Endothelial cell of umbilical vein (primary cell): ENCODE measurements around the gene TNRC6C. TPM values are rescaled to one million over a fixed set of nuclear protein-coding genes. Genes with fewer than 3 reads are reported as not detected.

Source experiments
- BruUV-seq: library from RNA; stranded (reverse); fragments of 400-500 nt; replicated peaks from 2 replicates; lab custom pipeline; 2021; lab: Mats Ljungman, UMichigan
- CTCF ChIA-PET: fragments of 300-600, 350-600 bp; sonication (Branson Sonifier 250); formaldehyde crosslinking; loops from one replicate; lab custom pipeline; 2021; ENCODE audit warnings: antibody characterized with exemption, inconsistent platforms; lab: Charles Lee
- POLR2A ChIA-PET: fragments of 300-600, 350-600 bp; sonication (Branson Sonifier 250); formaldehyde crosslinking; loops from one replicate; lab custom pipeline; 2021; ENCODE audit warnings: antibody characterized with exemption, inconsistent platforms; lab: Charles Lee
- DNase-seq: peaks from one replicate; pipeline ENCODE4 v3.0.0-alpha.2; 2011; ENCODE audit warnings: low read depth, low spot score
- FAIRE-seq: peaks from 2 replicates; lab custom pipeline; 2011; peaks lifted over from hg19 to GRCh38; lab: Jason Lieb, UNC
- H2AFZ ChIP-seq: 2 replicates; pipeline ENCODE4 v1.6.0; 2012; ENCODE audit warnings: low read depth, low read length, control low read depth, inconsistent platforms
- H3K27ac ChIP-seq: 2 replicates; pipeline ENCODE4 v1.5.1; 2011; ENCODE audit warnings: low read depth, mild to moderate bottlenecking, control low read depth, low read length, moderate library complexity; ENCODE audit not compliant: insufficient read depth
- H3K27me3 ChIP-seq, 2 experiments: 2 replicates each; pipeline versions ENCODE4 v1.6.0 to v1.6.1; 2011; ENCODE audit warnings: low read length in 2 of 2, mixed read lengths in 1 of 2; ENCODE audit not compliant: control insufficient read depth in 2 of 2, insufficient read depth in 2 of 2
- H3K36me3 ChIP-seq, 2 experiments: 2 replicates in 1 of 2; 3 replicates in 1 of 2; pipeline ENCODE4 v1.5.1; 2011; ENCODE audit warnings: low read length in 2 of 2, mild to moderate bottlenecking in 1 of 2, moderate library complexity in 1 of 2; ENCODE audit not compliant: control insufficient read depth in 2 of 2, insufficient read depth in 2 of 2; ENCODE audit errors: extremely low read depth in 1 of 2
- H3K4me1 ChIP-seq: 3 replicates; pipeline ENCODE4 v1.5.1; 2011; ENCODE audit warnings: mild to moderate bottlenecking, low read length; ENCODE audit not compliant: control insufficient read depth, insufficient read depth; ENCODE audit errors: extremely low read depth
- H3K4me2 ChIP-seq: 2 replicates; pipeline ENCODE4 v1.6.1; 2011; ENCODE audit warnings: low read length, control low read depth, mixed read lengths; ENCODE audit not compliant: insufficient read depth
- H3K4me3 ChIP-seq, 3 experiments: fragments of 200-600 bp in 1 of 3; sonication (generic), shearing (Covaris generic) in 1 of 3; replicated peaks in 1 of 3; 2 replicates each; pipeline ENCODE4 v1.5.1; 2011 to 2016; ENCODE audit warnings: control low read depth in 3 of 3, low read length in 3 of 3, mild to moderate bottlenecking in 2 of 3, inconsistent platforms in 1 of 3, low read depth in 1 of 3, moderate library complexity in 1 of 3; ENCODE audit not compliant: insufficient read depth in 1 of 3
- H3K79me2 ChIP-seq: 2 replicates; pipeline ENCODE4 v1.6.0; 2012; ENCODE audit warnings: low read length, inconsistent platforms; ENCODE audit not compliant: control insufficient read depth, insufficient read depth
- H3K9ac ChIP-seq: replicated peaks from 2 replicates; pipeline ENCODE3; 2011; ENCODE audit warnings: low read length, control low read depth; ENCODE audit not compliant: insufficient read depth; ENCODE audit errors: extremely low read depth
- H3K9me1 ChIP-seq: replicated peaks from 3 replicates; pipeline ENCODE4 v1.6.0; 2011; ENCODE audit warnings: mild to moderate bottlenecking, low read length; ENCODE audit not compliant: control insufficient read depth, insufficient read depth; ENCODE audit errors: extremely low read depth
- H3K9me3 ChIP-seq: replicated peaks from 2 replicates; pipeline ENCODE4 v1.5.1; 2012; ENCODE audit warnings: low read length, inconsistent platforms; ENCODE audit not compliant: control insufficient read depth, insufficient read depth
- H4K20me1 ChIP-seq: replicated peaks from 2 replicates; pipeline ENCODE3; 2011; ENCODE audit warnings: mild to moderate bottlenecking, low read length; ENCODE audit not compliant: control insufficient read depth, insufficient read depth; ENCODE audit errors: extremely low read depth
- EZH2 ChIP-seq: IDR thresholded peaks from 2 replicates; pipeline ENCODE4 v1.6.1; 2012; ENCODE audit warnings: borderline replicate concordance, low read depth, mild to moderate bottlenecking, moderate library complexity, low read length, inconsistent platforms; ENCODE audit not compliant: severe bottlenecking
- FOS ChIP-seq: IDR thresholded peaks from 2 replicates; pipeline ENCODE4 v1.6.1; 2011; ENCODE audit warnings: mild to moderate bottlenecking, low read length, moderate library complexity, borderline replicate concordance; ENCODE audit not compliant: insufficient read depth
- GATA2 ChIP-seq: IDR thresholded peaks from 2 replicates; pipeline ENCODE4 v1.7.0; 2011; ENCODE audit warnings: low read depth, mild to moderate bottlenecking, moderate library complexity, mixed read lengths, low read length; ENCODE audit not compliant: insufficient read length, insufficient read depth
- JUN ChIP-seq: IDR thresholded peaks from 2 replicates; pipeline ENCODE4 v1.6.1; 2011; ENCODE audit warnings: borderline replicate concordance, low read depth; ENCODE audit not compliant: insufficient read length, insufficient read depth
- MYC ChIP-seq: IDR thresholded peaks from one replicate; pipeline ENCODE4 v1.6.1; 2011; ENCODE audit warnings: mild to moderate bottlenecking, low read depth, low read length
- POLR2A ChIP-seq: IDR thresholded peaks from 2 replicates; pipeline ENCODE4 v1.6.1; 2012; ENCODE audit warnings: low read depth, mild to moderate bottlenecking, control low read depth, low read length
- POLR2AphosphoS5 ChIP-seq: IDR thresholded peaks from 2 replicates; pipeline ENCODE4 v1.6.1; 2012; ENCODE audit warnings: low read depth, mild to moderate bottlenecking, control low read depth, low read length, moderate library complexity; ENCODE audit not compliant: insufficient read depth
- dilution Hi-C: fragments of 300-500 bp; cut with MboI; formaldehyde crosslinking; loops from one replicate; pipeline ENCODE4 v1.15.0; 2019; ENCODE audit warnings: low sequenced_read_pairs; ENCODE audit not compliant: extremely low pct_ligation_motif_present
- intact Hi-C: fragments of 100-400 bp; cut with micrococcal nuclease; formaldehyde crosslinking; loops from one replicate; pipeline ENCODE4 v1.10.0; 2022
- polyA plus RNA-seq, 4 experiments: library from polyadenylated mRNA; depleted of rRNA in 3 of 4; stranded (reverse) in 3 of 4; unstranded in 1 of 4; fragments of >200 nt; gene quantifications; 2 replicates each; pipeline versions ENCODE4 v1.2.1 to v1.2.3, GENCODE V29; 2011 to 2012; ENCODE audit warnings: missing spikeins in 1 of 4
- total RNA-seq: library from RNA; stranded (reverse); gene quantifications from 2 replicates; pipeline ENCODE4 v1.2.3, GENCODE V29; 2021
- TF ChIP-seq, protein P1 (sequence below), 2 donors: IDR thresholded peaks; 1 replicate in 1 of 2; 2 replicates in 1 of 2; pipeline ENCODE4 v1.5.1; 2011; ENCODE audit warnings: low read length in 2 of 2, mild to moderate bottlenecking in 2 of 2, moderate library complexity in 2 of 2, control low read depth in 1 of 2, inconsistent platforms in 1 of 2, low read depth in 1 of 2; ENCODE audit not compliant: insufficient read depth in 1 of 2; ENCODE audit errors: extremely low read depth in 1 of 2
- TF ChIP-seq, protein P2 (sequence below): IDR thresholded peaks from 2 replicates; pipeline ENCODE4 v1.6.1; 2011; ENCODE audit not compliant: insufficient read depth, insufficient read length

The TNRC6C gene
- total and polyA plus RNA-seq, 2 donors (not counting 3 experiments of a cell fraction or from before 2014, with no cell fraction given), result 2.1 to 17.5 TPM

DNA sequence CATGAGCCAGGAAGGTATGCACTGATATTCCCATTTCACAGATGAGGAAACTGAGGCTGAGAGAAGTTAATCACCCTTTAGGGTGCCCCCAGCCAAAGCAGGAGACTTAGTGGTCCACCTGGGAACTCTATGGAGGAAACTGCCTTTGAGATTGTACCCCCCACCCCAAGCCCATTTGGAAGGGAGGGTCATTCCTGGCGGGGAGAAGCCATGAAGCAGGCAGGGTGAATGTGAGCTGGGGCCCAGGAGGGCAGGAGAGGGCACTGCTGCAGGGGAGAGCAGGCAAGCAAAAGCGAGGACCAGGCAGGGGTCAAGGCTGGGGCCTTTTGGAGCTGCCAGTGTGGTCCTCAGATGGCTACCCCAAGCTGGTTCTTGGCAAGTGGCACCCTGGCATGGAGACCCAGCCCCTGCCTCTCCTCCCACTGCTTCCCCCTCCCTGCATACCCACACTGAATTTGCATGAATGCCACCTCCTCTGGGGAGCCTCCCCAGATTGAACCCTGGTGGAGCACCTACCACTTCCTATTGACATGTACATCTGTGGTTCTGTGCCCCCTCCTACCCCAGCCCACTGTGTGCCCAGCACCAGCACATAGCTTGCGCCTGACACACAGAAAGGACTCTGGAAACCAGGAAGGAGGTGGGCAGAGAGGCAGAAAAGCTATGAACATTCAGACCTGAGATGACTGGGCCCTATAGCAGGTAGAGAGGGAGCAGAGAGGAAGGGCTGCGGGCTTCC is 171.0 kb downstream of the TNRC6C start:
- H3K27me3 ChIP-seq, result no peaks in the 10 kb centered on the region

More for the DNA sequence above, 171.0 kb downstream of the TNRC6C start:
- intact Hi-C loops (loop anchor here (5.0 kb wide), 2 partner anchors 38 to 123 kb away; partner anchors contain the start of gene SYNGR2), dilution Hi-C loops (no loop called here)
- DNase-seq (no peak), FAIRE-seq (no peak)
- Histone ChIP-seq H3K9ac (no peak overlapping the region), H3K27ac (no peak overlapping the region), H2AFZ (no peak overlapping the region), H3K4me1 (peaks cover 26% of the 10 kb centered on the region), H3K4me2 (peak overlapping the region; percentile 46), H4K20me1 (no peaks in the 10 kb centered on the region), H3K9me1 (no peaks in the 10 kb centered on the region), H3K4me3 (no peak overlapping the region), H3K79me2 (no peaks in the 10 kb centered on the region), H3K36me3 (peaks cover 0 to 2% of the 10 kb centered on the region in 2 experiments), H3K9me3 (no peaks in the 10 kb centered on the region)
- CTCF ChIA-PET, result interaction anchor here (0.8 kb wide), 1 partner anchor 12 kb away, joined by 3 read pairs; no protein-coding TSS in a partner anchor
- no TSS peak for BruUV-seq
- POLR2A ChIA-PET, result no interaction called here
- TF ChIP-seq POLR2A (no peak), EZH2 (no peak), JUN (no peak), POLR2AphosphoS5 (no peak), FOS (no peak), GATA2 (no peak), MYC (no peak)
- TF ChIP-seq, protein P1, sequence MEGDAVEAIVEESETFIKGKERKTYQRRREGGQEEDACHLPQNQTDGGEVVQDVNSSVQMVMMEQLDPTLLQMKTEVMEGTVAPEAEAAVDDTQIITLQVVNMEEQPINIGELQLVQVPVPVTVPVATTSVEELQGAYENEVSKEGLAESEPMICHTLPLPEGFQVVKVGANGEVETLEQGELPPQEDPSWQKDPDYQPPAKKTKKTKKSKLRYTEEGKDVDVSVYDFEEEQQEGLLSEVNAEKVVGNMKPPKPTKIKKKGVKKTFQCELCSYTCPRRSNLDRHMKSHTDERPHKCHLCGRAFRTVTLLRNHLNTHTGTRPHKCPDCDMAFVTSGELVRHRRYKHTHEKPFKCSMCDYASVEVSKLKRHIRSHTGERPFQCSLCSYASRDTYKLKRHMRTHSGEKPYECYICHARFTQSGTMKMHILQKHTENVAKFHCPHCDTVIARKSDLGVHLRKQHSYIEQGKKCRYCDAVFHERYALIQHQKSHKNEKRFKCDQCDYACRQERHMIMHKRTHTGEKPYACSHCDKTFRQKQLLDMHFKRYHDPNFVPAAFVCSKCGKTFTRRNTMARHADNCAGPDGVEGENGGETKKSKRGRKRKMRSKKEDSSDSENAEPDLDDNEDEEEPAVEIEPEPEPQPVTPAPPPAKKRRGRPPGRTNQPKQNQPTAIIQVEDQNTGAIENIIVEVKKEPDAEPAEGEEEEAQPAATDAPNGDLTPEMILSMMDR (IDR thresholded peaks at IDR 0.05; ENCODE audit: extremely low read depth in 1 of 2, insufficient read depth in 1 of 2, low read depth in 1 of 2, low read length in 2 of 2), result no peak
- TF ChIP-seq, protein P2, sequence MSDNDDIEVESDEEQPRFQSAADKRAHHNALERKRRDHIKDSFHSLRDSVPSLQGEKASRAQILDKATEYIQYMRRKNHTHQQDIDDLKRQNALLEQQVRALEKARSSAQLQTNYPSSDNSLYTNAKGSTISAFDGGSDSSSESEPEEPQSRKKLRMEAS, result no peak
